Retinal pigment epithelial cell (primary cell): ENCODE results near the gene ENTPD7.

Source experiments
- DNase-seq: peaks from one replicate; pipeline ENCODE4 v3.0.0-alpha.2; 2010; ENCODE audit warnings: low read depth
- H3K4me3 ChIP-seq: 2 replicates; pipeline ENCODE4 v1.5.1; 2011; ENCODE audit warnings: mild to moderate bottlenecking, low read length, control low read depth, moderate library complexity
- CTCF ChIP-seq: conservative IDR thresholded peaks from 2 replicates; pipeline ENCODE4 v1.5.1; 2011; ENCODE audit warnings: low read depth, low read length, control low read depth, inconsistent platforms

Gene ENTPD7

GRCh38 chr10:99660662-99661376 lies 1.5 kb downstream of the ENTPD7 start:
- no peak for TF ChIP-seq CTCF
- H3K4me3 ChIP-seq, result no peak overlapping the region
- no peak for DNase-seq

- DNase-seq, result no peak
- H3K4me3 ChIP-seq, result no peak overlapping the region
- no peak for TF ChIP-seq CTCF
Measured at GRCh38 chr10:99661377-99661763, 2.1 kb downstream of the ENTPD7 start.

- H3K4me3 ChIP-seq, result no peak overlapping the region
- no peak for TF ChIP-seq CTCF
- no peak for DNase-seq
Measured at GRCh38 chr10:99665304-99665703, 6.0 kb downstream of the ENTPD7 start.

- DNase-seq, result no peak
- H3K4me3 ChIP-seq, result no peak overlapping the region
- no peak for TF ChIP-seq CTCF
Measured at GRCh38 chr10:99667108-99667751, 7.9 kb downstream of the ENTPD7 start.

- TF ChIP-seq CTCF, result no peak
- H3K4me3 ChIP-seq, result no peak overlapping the region
- DNase-seq, result no peak
Measured at GRCh38 chr10:99671386-99671785, 12.1 kb downstream of the ENTPD7 start.

GRCh38 chr10:99672884-99673283 lies 13.6 kb downstream of the ENTPD7 start:
- DNase-seq, result no peak
- no peak overlapping the region for H3K4me3 ChIP-seq
- no peak for TF ChIP-seq CTCF

- no peak overlapping the region for H3K4me3 ChIP-seq
- no peak for TF ChIP-seq CTCF
- DNase-seq, result no peak
Measured at GRCh38 chr10:99673492-99673891, 14.2 kb downstream of the ENTPD7 start.
